ENCODE data around the gene TGFB1I1. TPM values are rescaled to one million over a fixed set of nuclear protein-coding genes. Genes with fewer than 3 reads are reported as not detected.

Gene TGFB1I1
- total and polyA plus RNA-seq, 2 experiments from 2014 or later, result 39.1 to 54.0 TPM

GRCh38 chr16:31491778-31492418 is 19.9 kb downstream of the TGFB1I1 start:
- Histone ChIP-seq H3K36me3 (peaks cover 13% of the 10 kb centered on the region), H3K4me3 (no peak overlapping the region), H3K27me3 (peaks cover 18% of the 10 kb centered on the region), H3K4me1 (ENCODE audit: low read depth) (no peaks in the 10 kb centered on the region), H3K27ac (no peak overlapping the region), H3K9me3 (ENCODE audit: low read depth) (no peaks in the 10 kb centered on the region)
- no peak for DNase-seq (ENCODE audit: low read depth in 1 of 2, low spot score in 1 of 2)
- no peak for TF ChIP-seq CTCF (IDR thresholded peaks at IDR 0.05; ENCODE audit: low read depth, low read length)

- no peaks in the 10 kb centered on the region for H3K9me3 ChIP-seq (ENCODE audit: low read depth)
- H3K36me3 ChIP-seq, result peaks cover 16% of the 10 kb centered on the region
- no peaks in the 10 kb centered on the region for H3K4me1 ChIP-seq (ENCODE audit: low read depth)
- H3K27me3 ChIP-seq, result peaks cover 1% of the 10 kb centered on the region
- no peak for DNase-seq (ENCODE audit: low read depth in 1 of 2, low spot score in 1 of 2)
- no peak overlapping the region for H3K4me3 ChIP-seq
- H3K27ac ChIP-seq, result no peak overlapping the region
- TF ChIP-seq CTCF (IDR thresholded peaks at IDR 0.05; ENCODE audit: low read depth, low read length), result no peak
Observed at GRCh38 chr16:31493506-31494125, 21.7 kb downstream of the TGFB1I1 start.

- Histone ChIP-seq H3K9me3 (ENCODE audit: low read depth) (no peaks in the 10 kb centered on the region), H3K36me3 (peaks cover 16% of the 10 kb centered on the region), H3K4me3 (no peak overlapping the region), H3K27ac (no peak overlapping the region), H3K27me3 (no peaks in the 10 kb centered on the region), H3K4me1 (ENCODE audit: low read depth) (no peaks in the 10 kb centered on the region)
- no peak for TF ChIP-seq CTCF (IDR thresholded peaks at IDR 0.05; ENCODE audit: low read depth, low read length)
- no peak for DNase-seq (ENCODE audit: low read depth in 1 of 2, low spot score in 1 of 2)
Observed at GRCh38 chr16:31496670-31497069, 24.7 kb downstream of the TGFB1I1 start.

- no peaks in the 10 kb centered on the region for H3K9me3 ChIP-seq (ENCODE audit: low read depth)
- H3K36me3 ChIP-seq, result peaks cover 7% of the 10 kb centered on the region
- no peak for DNase-seq (ENCODE audit: low read depth in 1 of 2, low spot score in 1 of 2)
- H3K27ac ChIP-seq, result no peak overlapping the region
- no peaks in the 10 kb centered on the region for H3K4me1 ChIP-seq (ENCODE audit: low read depth)
- no peaks in the 10 kb centered on the region for H3K27me3 ChIP-seq
- no peak for TF ChIP-seq CTCF (IDR thresholded peaks at IDR 0.05; ENCODE audit: low read depth, low read length)
- H3K4me3 ChIP-seq, result no peak overlapping the region
Observed at GRCh38 chr16:31498493-31498892, 26.5 kb downstream of the TGFB1I1 start.

- peaks cover 7% of the 10 kb centered on the region for H3K36me3 ChIP-seq
- H3K4me3 ChIP-seq, result no peak overlapping the region
- no peaks in the 10 kb centered on the region for H3K4me1 ChIP-seq (ENCODE audit: low read depth)
- H3K27ac ChIP-seq, result no peak overlapping the region
- H3K27me3 ChIP-seq, result no peaks in the 10 kb centered on the region
- H3K9me3 ChIP-seq (ENCODE audit: low read depth), result no peaks in the 10 kb centered on the region
- TF ChIP-seq CTCF (IDR thresholded peaks at IDR 0.05; ENCODE audit: low read depth, low read length), result no peak
- no peak for DNase-seq (ENCODE audit: low read depth in 1 of 2, low spot score in 1 of 2)
Observed at GRCh38 chr16:31499928-31500327, 28.0 kb downstream of the TGFB1I1 start.

Data from cardiac muscle cell (in vitro differentiated cells and primary cell).